Stimulated activated CD4-positive, alpha-beta T cell treated with anti-CD3 and anti-CD28 coated beads, Interleukin-12 subunit alpha, Interleukin-12 subunit beta, amount 100 ng/mL, for 4 hours (primary cell): ENCODE data around the gene GPR4.
"Not testable (repeated sequence)": the region's sequence is repeated elsewhere in the genome, so short reads cannot be mapped to it uniquely, and the experiment has no call there.

Source experiments
- DNase-seq: peaks from one replicate; pipeline ENCODE4 v3.0.0-alpha.2; 2020

Gene GPR4

DNA sequence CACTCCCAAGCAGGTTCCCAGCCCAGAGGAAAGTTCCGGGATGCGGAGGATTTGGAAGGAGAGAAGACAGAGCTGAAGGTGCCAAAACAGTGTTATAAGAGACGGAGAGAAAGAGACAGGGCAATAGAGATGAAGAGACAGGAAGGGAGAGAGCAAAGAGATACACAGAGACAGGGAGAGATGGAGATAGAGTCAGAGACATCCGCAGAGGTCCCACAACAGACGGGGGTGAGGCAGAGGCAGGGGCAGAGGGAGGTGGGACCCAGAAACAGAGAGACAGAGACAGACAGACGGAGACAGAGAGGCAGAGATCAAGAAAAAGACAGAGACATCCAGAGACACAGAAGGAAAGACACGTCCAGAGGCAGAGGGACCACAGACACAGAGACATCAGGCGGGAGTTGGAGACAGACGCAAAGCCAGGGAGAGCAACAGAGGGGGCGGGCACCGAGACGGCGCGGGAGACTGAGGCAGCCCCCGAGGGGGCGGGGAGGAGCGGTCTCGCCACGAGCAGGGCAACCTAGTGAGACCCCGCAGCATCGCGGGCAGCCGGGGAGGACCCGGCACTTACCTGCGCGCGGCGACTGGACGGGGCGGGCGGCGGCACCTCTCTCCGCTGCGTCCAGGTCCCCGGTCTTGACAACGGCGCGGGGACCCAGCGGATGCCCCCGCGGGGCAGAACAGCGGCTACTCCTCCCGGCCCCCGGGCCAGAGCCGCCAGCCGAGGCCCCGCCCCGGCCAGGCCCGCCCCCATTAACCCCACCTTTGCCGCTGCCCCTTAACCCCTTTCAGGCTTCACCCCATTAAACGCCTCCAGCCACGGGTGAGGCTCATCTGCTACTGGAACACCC is at the start of gene GPR4:
Gene GPR4, minus strand, starts transcription at position 689 of the 851 bp plus-strand sequence. CDS start 10,346 bp downstream, outside the sequence.
- no peak for DNase-seq

DNA sequence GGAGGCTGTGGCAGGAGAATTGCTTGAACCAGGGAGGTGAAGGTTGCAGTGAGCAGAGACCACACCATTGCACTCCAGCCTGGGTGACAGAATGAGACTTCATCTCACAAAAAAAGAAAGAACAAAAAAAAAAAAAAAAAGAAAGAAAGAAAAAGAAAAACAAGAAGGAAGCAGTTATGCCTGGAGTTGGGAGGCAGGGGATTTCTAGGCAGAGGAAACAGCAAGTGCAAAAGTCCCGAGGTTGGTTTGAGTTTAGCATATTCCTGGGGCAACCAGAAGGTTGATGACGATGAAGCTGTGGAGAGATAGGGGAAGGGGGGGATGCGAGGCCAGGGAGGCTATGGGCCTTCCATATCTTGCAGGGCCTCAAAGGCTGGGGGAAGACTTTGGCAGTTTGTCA is 48.7 kb upstream of the GPR4 start:
- DNase-seq: no peak

- no peak for DNase-seq
Observed at GRCh38 chr19:45646345-45646698, 44.3 kb upstream of the GPR4 start.

- DNase-seq: peak; percentile 72
Observed at GRCh38 chr19:45645631-45646344, 43.8 kb upstream of the GPR4 start.

GRCh38 chr19:45645068-45645630 is 43.1 kb upstream of the GPR4 start:
- no peak for DNase-seq

DNA sequence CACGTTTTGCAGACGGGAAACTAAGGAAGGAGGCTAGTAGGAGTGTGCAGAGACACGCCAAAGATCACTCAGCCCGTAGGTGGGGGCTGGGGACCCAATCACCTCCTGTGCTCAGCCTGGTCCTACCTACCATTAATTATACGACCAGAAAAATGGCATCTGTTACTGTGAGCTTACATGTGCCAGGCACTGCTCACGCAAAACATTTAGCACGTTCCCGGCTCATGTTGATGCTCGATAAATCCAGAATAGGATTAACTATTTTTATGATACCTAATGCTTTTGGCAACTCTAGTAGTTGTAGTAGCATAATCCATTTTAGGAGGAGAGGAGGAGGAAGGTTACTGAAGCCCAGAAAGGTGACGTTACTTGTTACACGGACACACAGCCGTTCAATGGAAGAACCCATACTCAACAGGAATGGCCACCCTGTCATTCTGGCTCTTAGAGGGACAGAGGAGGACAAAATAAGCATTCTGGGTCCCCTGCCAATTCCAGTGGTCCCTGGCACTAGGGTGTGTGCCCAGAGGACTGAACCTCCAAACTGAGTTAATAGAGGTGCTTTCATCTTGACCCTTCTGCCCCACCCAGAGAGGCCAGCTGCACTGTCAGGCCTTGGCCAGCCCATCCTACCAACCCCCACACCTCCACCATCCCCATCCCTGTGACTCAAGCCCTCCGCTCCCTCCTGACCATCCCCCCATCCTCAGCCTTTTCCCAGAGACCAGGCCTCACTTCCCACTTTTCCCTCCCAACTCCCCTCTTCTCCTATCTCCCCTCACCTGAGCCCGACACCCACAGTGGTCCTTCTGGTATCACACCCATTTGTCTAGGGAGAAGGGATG is 42.1 kb upstream of the GPR4 start:
- DNase-seq: no peak

- peak; percentile 96 for DNase-seq
Observed at GRCh38 chr19:45643024-45643926, 41.3 kb upstream of the GPR4 start.

- DNase-seq: peak; percentile 77
Observed at GRCh38 chr19:45641274-45642105, 39.5 kb upstream of the GPR4 start.

DNA sequence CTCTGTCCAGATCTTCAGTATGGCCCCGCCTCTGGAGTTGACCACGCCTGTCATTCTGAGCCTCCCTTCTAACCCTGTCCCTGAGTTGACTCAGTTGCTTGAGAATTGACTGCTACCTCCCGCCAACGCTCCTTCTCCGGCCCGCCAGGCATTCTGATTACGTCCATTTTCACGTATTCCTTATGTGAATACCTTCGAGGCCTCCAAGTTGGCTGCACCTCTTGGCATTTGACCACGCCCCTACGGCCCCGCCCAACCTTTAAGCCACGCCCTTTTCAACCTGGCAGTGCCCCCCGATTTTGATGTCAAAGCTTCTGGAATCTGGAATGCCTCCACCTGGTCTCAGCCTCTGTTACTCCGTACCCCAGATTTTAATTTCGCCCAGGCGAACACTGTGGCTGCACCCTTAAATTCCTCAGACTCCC is 38.8 kb upstream of the GPR4 start:
- DNase-seq: peak; percentile 39

DNA sequence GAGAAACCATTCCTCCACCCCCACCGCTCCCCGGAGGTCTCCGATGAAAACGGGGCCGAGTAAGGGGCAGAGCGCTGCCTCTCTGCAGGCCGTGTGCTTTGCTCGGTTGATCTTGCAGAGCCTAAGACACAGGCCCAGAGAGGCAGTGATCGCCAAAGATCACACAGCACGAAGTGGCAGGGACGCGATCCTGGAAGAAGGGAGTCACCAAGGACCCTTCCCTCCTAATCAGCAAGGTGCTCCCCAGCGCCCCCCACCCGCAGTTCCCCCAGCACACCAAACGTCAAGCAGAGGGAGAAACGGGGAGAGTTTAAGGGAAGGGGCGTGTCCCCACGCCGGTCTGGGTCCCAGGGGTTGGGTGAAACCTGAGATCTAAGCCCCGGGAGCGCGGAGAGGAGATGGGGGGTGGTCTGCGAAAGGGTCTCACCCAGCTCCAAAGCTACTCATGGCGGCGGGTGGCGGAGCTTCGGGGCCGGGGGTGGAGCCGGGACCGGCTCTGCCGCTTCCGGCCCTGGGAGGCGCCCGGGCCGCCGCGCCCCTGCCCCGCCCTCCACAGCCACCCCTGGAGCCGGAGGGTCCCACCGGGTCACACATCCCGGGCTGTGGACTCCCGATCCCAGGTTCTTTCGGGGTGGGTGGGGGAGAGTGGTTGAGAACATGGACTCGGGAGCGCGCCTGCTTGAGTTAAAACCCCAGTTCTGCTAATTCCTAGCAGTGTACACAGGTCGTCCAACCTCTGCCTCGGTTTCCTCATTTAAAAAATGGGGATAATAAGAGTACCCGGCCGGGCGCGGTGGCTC is 37.1 kb upstream of the GPR4 start, which contains the start of gene EML2:
Gene EML2, minus strand, starts transcription at position 468 of the 800 bp plus-strand sequence. Its CDS starts 21 bp downstream, at position 447.
- DNase-seq: peak; percentile 60

DNA sequence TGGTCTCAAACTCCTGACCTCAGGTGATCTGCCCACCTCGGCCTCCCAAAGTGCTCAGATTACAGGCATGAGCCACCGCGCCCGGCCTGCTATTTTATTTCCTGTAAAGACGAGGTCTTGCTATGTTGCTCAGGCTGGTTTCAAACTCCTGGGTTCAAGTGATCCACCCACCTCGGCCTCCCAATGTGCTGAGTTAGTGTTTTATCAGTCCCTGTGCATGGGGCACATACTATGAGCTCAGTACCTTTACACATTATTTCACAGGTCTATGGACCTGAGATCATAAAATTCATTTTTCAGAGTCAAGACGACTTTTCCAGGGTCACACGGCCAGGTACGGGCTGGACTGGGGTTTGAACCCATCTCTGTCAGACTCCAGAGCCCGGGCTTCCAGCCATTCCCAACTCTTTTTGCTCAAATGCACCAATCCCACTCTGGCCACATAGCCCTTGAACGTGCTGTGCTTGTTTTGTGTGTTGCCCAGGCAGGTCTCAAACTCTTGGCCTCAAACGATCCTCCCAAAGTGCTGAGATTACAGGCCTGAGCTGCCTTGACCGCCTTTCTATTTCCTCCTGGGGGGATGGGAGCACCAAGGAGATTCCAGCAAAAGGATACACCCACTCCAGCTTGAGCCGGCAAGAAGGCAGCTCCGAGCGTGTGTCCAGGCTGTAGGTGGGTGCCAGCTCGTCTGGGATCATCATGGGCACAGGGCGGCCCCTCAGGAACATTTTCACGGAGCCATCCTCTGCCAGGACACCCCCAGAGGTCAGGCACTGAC is 36.1 kb upstream of the GPR4 start:
- DNase-seq: no peak

- no peak for DNase-seq
Observed at GRCh38 chr19:45636902-45637301, 34.9 kb upstream of the GPR4 start.

GRCh38 chr19:45636275-45636674 is 34.3 kb upstream of the GPR4 start:
- no peak for DNase-seq

GRCh38 chr19:45632468-45633196 is 30.6 kb upstream of the GPR4 start:
- DNase-seq: peak; percentile 57

GRCh38 chr19:45630463-45630862 is 28.5 kb upstream of the GPR4 start:
- no peak for DNase-seq

GRCh38 chr19:45629704-45630103 is 27.7 kb upstream of the GPR4 start:
- DNase-seq: no peak

DNA sequence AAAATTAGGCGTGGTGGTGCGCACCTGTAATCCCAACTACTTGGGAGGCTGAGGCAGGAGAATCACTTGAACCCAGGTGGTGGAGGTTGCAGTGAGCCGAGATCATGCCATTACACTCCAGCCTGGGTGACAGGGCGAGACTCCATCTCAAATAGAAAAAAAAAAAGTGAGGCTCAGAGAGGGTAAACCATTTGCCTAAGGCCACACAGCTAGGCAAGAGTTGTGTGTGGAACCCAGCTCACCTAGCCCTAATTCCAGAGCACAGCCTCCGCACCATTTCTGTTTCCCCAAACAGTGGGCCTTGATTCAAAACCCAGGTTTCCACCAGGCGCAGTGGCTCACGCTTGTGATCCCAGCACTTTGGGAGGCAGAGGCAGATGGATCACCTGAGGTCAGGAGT is 26.2 kb upstream of the GPR4 start:
- not testable (repeated sequence) for DNase-seq

- DNase-seq: no peak
Observed at GRCh38 chr19:45623984-45624383, 22.0 kb upstream of the GPR4 start.
